ENCODE data around the gene SYNE1.

SYNE1 gene

DNA sequence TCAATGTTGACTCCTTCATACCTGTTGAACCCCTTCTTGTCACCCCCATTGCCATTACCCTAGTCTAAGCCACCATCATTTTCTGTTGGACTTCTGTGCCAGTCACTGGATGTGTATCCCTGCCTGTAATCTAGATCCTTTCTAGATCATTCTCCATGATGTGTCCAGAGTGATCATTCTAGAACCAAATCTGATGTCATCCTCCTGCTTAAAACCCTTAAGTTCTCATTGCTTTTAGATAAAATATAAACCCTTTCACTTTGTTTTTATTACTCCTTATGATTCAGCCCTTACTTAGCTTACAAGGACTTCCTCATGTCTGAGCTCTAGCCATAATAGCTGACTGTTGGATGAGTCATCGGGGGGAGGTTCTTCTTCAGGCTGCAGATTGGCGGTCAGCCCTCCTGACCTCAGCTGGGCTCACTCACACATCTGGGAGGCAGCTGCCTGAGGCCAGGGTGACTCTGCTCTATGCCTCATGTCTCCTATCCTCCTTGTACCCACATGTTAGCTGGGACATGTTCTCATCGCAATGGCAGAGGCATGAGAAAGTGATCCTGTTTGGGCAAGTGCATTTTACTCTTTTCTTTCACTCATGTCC lies 542.1 kb downstream of the SYNE1 start:
- peak; percentile 95 for DNase-seq (ENCODE audit: low read depth)
- in situ Hi-C loops (cut with HindIII; ENCODE audit: low sequenced_read_pairs): no loop called here
- TF ChIP-seq, protein P1, sequence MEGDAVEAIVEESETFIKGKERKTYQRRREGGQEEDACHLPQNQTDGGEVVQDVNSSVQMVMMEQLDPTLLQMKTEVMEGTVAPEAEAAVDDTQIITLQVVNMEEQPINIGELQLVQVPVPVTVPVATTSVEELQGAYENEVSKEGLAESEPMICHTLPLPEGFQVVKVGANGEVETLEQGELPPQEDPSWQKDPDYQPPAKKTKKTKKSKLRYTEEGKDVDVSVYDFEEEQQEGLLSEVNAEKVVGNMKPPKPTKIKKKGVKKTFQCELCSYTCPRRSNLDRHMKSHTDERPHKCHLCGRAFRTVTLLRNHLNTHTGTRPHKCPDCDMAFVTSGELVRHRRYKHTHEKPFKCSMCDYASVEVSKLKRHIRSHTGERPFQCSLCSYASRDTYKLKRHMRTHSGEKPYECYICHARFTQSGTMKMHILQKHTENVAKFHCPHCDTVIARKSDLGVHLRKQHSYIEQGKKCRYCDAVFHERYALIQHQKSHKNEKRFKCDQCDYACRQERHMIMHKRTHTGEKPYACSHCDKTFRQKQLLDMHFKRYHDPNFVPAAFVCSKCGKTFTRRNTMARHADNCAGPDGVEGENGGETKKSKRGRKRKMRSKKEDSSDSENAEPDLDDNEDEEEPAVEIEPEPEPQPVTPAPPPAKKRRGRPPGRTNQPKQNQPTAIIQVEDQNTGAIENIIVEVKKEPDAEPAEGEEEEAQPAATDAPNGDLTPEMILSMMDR (IDR thresholded peaks at IDR 0.05; ENCODE audit: low read depth, low read length, missing control alignments): no peak
- no peak overlapping the region for H3K4me3 ChIP-seq (ENCODE audit: low read depth, low read length)

DNA sequence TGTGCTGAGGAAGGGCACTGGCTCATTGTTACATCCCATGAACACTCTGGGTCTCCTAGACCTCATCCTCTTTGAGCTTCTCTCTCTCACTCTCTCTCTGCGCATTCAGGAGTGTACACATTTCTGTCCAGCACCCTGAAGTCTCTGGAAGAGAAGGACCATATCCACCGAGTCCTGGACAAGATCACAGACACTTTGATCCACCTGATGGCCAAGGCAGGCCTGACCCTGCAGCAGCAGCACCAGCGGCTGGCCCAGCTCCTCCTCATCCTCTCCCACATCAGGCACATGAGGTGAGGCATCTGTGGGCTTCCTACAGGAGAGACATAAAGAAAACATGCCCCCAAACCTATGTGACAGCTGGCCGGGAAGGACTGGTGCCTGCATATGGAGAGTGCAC lies 542.9 kb downstream of the SYNE1 start:
- no peak for DNase-seq (ENCODE audit: low read depth)
- in situ Hi-C loops (cut with HindIII; ENCODE audit: low sequenced_read_pairs): no loop called here
- H3K4me3 ChIP-seq (ENCODE audit: low read depth, low read length): no peak overlapping the region
- TF ChIP-seq, protein P1 (IDR thresholded peaks at IDR 0.05; ENCODE audit: low read depth, low read length, missing control alignments): no peak

DNA sequence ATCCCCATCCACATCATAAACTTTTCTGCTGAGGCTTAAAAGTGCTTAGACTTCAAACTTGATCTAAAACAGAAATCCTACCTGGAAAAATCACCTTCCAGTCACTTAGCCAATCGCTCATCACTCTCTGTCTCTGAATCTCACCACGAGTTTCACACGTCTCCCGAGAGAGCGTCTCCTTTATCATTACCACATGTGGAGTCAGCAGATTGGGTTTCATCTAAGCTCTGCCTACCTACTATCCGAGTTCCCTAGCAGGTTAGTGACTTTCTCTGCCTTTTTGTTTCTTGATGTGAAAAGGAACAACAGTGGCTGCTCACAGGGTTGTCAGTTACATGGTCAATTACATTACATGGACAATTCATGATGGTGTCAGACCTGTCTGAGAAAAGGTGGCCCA lies 543.5 kb downstream of the SYNE1 start:
- TF ChIP-seq, protein P1 (IDR thresholded peaks at IDR 0.05; ENCODE audit: low read depth, low read length, missing control alignments): no peak
- no peak for DNase-seq (ENCODE audit: low read depth)
- in situ Hi-C loops (cut with HindIII; ENCODE audit: low sequenced_read_pairs): no loop called here
- no peak overlapping the region for H3K4me3 ChIP-seq (ENCODE audit: low read depth, low read length)

DNA sequence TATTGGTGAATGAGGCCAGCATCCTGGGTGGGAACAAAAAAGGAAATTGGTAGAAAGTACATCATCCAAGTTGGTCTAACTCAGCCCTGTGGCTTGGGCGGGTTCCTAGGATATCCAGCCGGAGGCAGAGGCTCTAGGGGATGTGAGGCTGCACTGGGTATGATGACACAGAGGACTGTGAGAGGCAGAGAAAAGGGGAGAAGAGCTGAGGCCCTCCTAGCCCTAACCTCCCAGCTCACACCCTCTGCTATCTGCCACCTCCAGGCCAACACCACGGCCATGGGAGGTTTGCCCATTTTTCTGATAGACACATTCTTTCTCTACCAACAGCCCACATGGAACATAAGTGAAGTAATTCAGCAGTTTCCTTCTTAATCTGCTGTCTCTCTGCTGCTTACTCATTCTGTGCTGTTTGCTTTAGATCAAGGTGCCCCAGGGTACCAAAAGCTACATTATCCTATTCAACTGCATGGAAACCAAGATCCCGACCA lies 545.3 kb downstream of the SYNE1 start:
- DNase-seq (ENCODE audit: low read depth): peak; percentile 22
- in situ Hi-C loops (cut with HindIII; ENCODE audit: low sequenced_read_pairs): no loop called here
- H3K4me3 ChIP-seq (ENCODE audit: low read depth, low read length): no peak overlapping the region
- TF ChIP-seq, protein P1 (IDR thresholded peaks at IDR 0.05; ENCODE audit: low read depth, low read length, missing control alignments): no peak

DNA sequence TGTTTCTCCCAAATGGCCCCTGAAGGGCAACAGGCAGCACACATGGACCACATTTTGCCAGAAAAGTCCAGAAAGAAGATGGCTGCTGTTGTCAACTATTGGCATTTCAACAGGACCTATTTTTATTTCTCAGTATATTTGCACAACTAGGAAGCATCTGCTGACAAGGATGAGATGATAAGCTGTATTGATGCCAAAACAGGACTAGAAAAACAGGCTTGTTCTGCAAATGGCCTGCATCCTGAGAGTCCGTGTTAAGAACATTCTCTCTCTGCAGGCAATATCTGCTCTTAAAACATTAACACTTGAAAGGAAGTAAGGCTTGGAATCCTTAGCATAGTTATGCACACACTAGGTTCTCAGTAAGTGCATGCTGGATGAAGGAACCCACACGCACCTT lies 546.0 kb downstream of the SYNE1 start:
- DNase-seq (ENCODE audit: low read depth): no peak
- in situ Hi-C loops (cut with HindIII; ENCODE audit: low sequenced_read_pairs): no loop called here
- TF ChIP-seq, protein P1 (IDR thresholded peaks at IDR 0.05; ENCODE audit: low read depth, low read length, missing control alignments): no peak
- H3K4me3 ChIP-seq (ENCODE audit: low read depth, low read length): no peak overlapping the region

DNA sequence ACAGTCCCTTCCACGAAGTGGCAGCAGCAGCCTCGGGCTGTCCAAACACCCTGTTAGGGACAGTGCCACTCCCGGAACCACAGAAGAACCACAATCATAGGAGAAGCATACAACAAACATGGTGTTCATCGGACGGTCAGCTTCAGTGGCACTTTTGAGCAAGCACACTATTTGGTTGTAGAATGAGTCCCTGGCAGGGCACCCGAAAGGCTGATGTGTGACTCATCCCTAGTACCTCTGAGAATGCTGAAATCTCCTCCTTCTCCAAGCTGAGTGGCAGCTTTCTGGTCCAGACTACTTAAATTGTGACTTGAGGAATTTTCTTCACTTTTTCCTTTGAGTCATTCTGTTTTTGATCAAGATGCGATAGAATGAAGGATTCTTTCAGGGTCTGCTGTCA lies 547.2 kb downstream of the SYNE1 start:
- DNase-seq (ENCODE audit: low read depth): no peak
- H3K4me3 ChIP-seq (ENCODE audit: low read depth, low read length): no peak overlapping the region
- in situ Hi-C loops (cut with HindIII; ENCODE audit: low sequenced_read_pairs): no loop called here
- TF ChIP-seq, protein P1 (IDR thresholded peaks at IDR 0.05; ENCODE audit: low read depth, low read length, missing control alignments): no peak
